Endothelial cell of umbilical vein (primary cell): Measurements from ENCODE around the gene AGBL4. TPM values are rescaled to one million over a fixed set of nuclear protein-coding genes. Genes with fewer than 3 reads are reported as not detected.

Experiments used
- BruUV-seq: library from RNA; stranded (reverse); fragments of 400-500 nt; replicated peaks from 2 replicates; lab custom pipeline; 2021; lab: Mats Ljungman, UMichigan
- CTCF ChIA-PET: fragments of 300-600, 350-600 bp; sonication (Branson Sonifier 250); formaldehyde crosslinking; loops from one replicate; lab custom pipeline; 2021; ENCODE audit warnings: antibody characterized with exemption, inconsistent platforms; lab: Charles Lee
- POLR2A ChIA-PET: fragments of 300-600, 350-600 bp; sonication (Branson Sonifier 250); formaldehyde crosslinking; loops from one replicate; lab custom pipeline; 2021; ENCODE audit warnings: antibody characterized with exemption, inconsistent platforms; lab: Charles Lee
- DNase-seq: peaks from one replicate; pipeline ENCODE4 v3.0.0-alpha.2; 2011; ENCODE audit warnings: low read depth, low spot score
- FAIRE-seq: peaks from 2 replicates; lab custom pipeline; 2011; peaks lifted over from hg19 to GRCh38; lab: Jason Lieb, UNC
- H2AFZ ChIP-seq: 2 replicates; pipeline ENCODE4 v1.6.0; 2012; ENCODE audit warnings: low read depth, low read length, control low read depth, inconsistent platforms
- H3K27ac ChIP-seq: 2 replicates; pipeline ENCODE4 v1.5.1; 2011; ENCODE audit warnings: low read depth, mild to moderate bottlenecking, control low read depth, low read length, moderate library complexity; ENCODE audit not compliant: insufficient read depth
- H3K27me3 ChIP-seq, 2 experiments: 2 replicates each; pipeline versions ENCODE4 v1.6.0 to v1.6.1; 2011; ENCODE audit warnings: low read length in 2 of 2, mixed read lengths in 1 of 2; ENCODE audit not compliant: control insufficient read depth in 2 of 2, insufficient read depth in 2 of 2
- H3K36me3 ChIP-seq, 2 experiments: 2 replicates in 1 of 2; 3 replicates in 1 of 2; pipeline ENCODE4 v1.5.1; 2011; ENCODE audit warnings: low read length in 2 of 2, mild to moderate bottlenecking in 1 of 2, moderate library complexity in 1 of 2; ENCODE audit not compliant: control insufficient read depth in 2 of 2, insufficient read depth in 2 of 2; ENCODE audit errors: extremely low read depth in 1 of 2
- H3K4me1 ChIP-seq: 3 replicates; pipeline ENCODE4 v1.5.1; 2011; ENCODE audit warnings: mild to moderate bottlenecking, low read length; ENCODE audit not compliant: control insufficient read depth, insufficient read depth; ENCODE audit errors: extremely low read depth
- H3K4me2 ChIP-seq: 2 replicates; pipeline ENCODE4 v1.6.1; 2011; ENCODE audit warnings: low read length, control low read depth, mixed read lengths; ENCODE audit not compliant: insufficient read depth
- H3K4me3 ChIP-seq, 3 experiments: fragments of 200-600 bp in 1 of 3; sonication (generic), shearing (Covaris generic) in 1 of 3; replicated peaks in 1 of 3; 2 replicates each; pipeline ENCODE4 v1.5.1; 2011 to 2016; ENCODE audit warnings: control low read depth in 3 of 3, low read length in 3 of 3, mild to moderate bottlenecking in 2 of 3, inconsistent platforms in 1 of 3, low read depth in 1 of 3, moderate library complexity in 1 of 3; ENCODE audit not compliant: insufficient read depth in 1 of 3
- H3K79me2 ChIP-seq: 2 replicates; pipeline ENCODE4 v1.6.0; 2012; ENCODE audit warnings: low read length, inconsistent platforms; ENCODE audit not compliant: control insufficient read depth, insufficient read depth
- H3K9ac ChIP-seq: replicated peaks from 2 replicates; pipeline ENCODE3; 2011; ENCODE audit warnings: low read length, control low read depth; ENCODE audit not compliant: insufficient read depth; ENCODE audit errors: extremely low read depth
- H3K9me1 ChIP-seq: replicated peaks from 3 replicates; pipeline ENCODE4 v1.6.0; 2011; ENCODE audit warnings: mild to moderate bottlenecking, low read length; ENCODE audit not compliant: control insufficient read depth, insufficient read depth; ENCODE audit errors: extremely low read depth
- H3K9me3 ChIP-seq: replicated peaks from 2 replicates; pipeline ENCODE4 v1.5.1; 2012; ENCODE audit warnings: low read length, inconsistent platforms; ENCODE audit not compliant: control insufficient read depth, insufficient read depth
- H4K20me1 ChIP-seq: replicated peaks from 2 replicates; pipeline ENCODE3; 2011; ENCODE audit warnings: mild to moderate bottlenecking, low read length; ENCODE audit not compliant: control insufficient read depth, insufficient read depth; ENCODE audit errors: extremely low read depth
- EZH2 ChIP-seq: IDR thresholded peaks from 2 replicates; pipeline ENCODE4 v1.6.1; 2012; ENCODE audit warnings: borderline replicate concordance, low read depth, mild to moderate bottlenecking, moderate library complexity, low read length, inconsistent platforms; ENCODE audit not compliant: severe bottlenecking
- FOS ChIP-seq: IDR thresholded peaks from 2 replicates; pipeline ENCODE4 v1.6.1; 2011; ENCODE audit warnings: mild to moderate bottlenecking, low read length, moderate library complexity, borderline replicate concordance; ENCODE audit not compliant: insufficient read depth
- GATA2 ChIP-seq: IDR thresholded peaks from 2 replicates; pipeline ENCODE4 v1.7.0; 2011; ENCODE audit warnings: low read depth, mild to moderate bottlenecking, moderate library complexity, mixed read lengths, low read length; ENCODE audit not compliant: insufficient read length, insufficient read depth
- JUN ChIP-seq: IDR thresholded peaks from 2 replicates; pipeline ENCODE4 v1.6.1; 2011; ENCODE audit warnings: borderline replicate concordance, low read depth; ENCODE audit not compliant: insufficient read length, insufficient read depth
- MAX ChIP-seq: IDR thresholded peaks from 2 replicates; pipeline ENCODE4 v1.6.1; 2011; ENCODE audit not compliant: insufficient read depth, insufficient read length
- MYC ChIP-seq: IDR thresholded peaks from one replicate; pipeline ENCODE4 v1.6.1; 2011; ENCODE audit warnings: mild to moderate bottlenecking, low read depth, low read length
- POLR2A ChIP-seq: IDR thresholded peaks from 2 replicates; pipeline ENCODE4 v1.6.1; 2012; ENCODE audit warnings: low read depth, mild to moderate bottlenecking, control low read depth, low read length
- POLR2AphosphoS5 ChIP-seq: IDR thresholded peaks from 2 replicates; pipeline ENCODE4 v1.6.1; 2012; ENCODE audit warnings: low read depth, mild to moderate bottlenecking, control low read depth, low read length, moderate library complexity; ENCODE audit not compliant: insufficient read depth
- dilution Hi-C: fragments of 300-500 bp; cut with MboI; formaldehyde crosslinking; loops from one replicate; pipeline ENCODE4 v1.15.0; 2019; ENCODE audit warnings: low sequenced_read_pairs; ENCODE audit not compliant: extremely low pct_ligation_motif_present
- intact Hi-C: fragments of 100-400 bp; cut with micrococcal nuclease; formaldehyde crosslinking; loops from one replicate; pipeline ENCODE4 v1.10.0; 2022
- polyA plus RNA-seq, 4 experiments: library from polyadenylated mRNA; depleted of rRNA in 3 of 4; stranded (reverse) in 3 of 4; unstranded in 1 of 4; fragments of >200 nt; gene quantifications; 2 replicates each; pipeline versions ENCODE4 v1.2.1 to v1.2.3, GENCODE V29; 2011 to 2012; ENCODE audit warnings: missing spikeins in 1 of 4
- total RNA-seq: library from RNA; stranded (reverse); gene quantifications from 2 replicates; pipeline ENCODE4 v1.2.3, GENCODE V29; 2021
- TF ChIP-seq, protein P1 (sequence below), 2 donors: IDR thresholded peaks; 1 replicate in 1 of 2; 2 replicates in 1 of 2; pipeline ENCODE4 v1.5.1; 2011; ENCODE audit warnings: low read length in 2 of 2, mild to moderate bottlenecking in 2 of 2, moderate library complexity in 2 of 2, control low read depth in 1 of 2, inconsistent platforms in 1 of 2, low read depth in 1 of 2; ENCODE audit not compliant: insufficient read depth in 1 of 2; ENCODE audit errors: extremely low read depth in 1 of 2

The AGBL4 gene
- total and polyA plus RNA-seq, 2 donors (not counting 3 experiments of a cell fraction or from before 2014, with no cell fraction given): not detected

DNA sequence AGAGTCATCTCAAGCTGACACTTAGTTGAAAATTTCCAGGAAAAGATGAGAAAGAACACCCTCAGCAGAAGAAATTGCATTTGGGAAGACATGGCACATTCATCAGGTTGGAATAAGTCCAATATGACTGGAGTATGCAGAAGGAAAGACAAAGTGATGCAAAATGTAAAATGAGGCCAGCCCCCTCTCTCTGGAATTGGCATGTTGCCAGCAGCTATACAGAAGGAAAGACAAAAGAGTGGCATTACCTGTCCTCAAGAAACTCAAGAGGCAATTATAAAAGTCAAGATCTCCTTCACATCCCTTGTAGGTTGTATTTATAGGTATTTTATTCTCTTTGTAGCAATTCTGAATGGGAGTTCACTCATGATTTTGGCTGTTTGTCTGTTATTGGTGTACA is 426.3 kb downstream of the AGBL4 start:
- DNase-seq (no peak), FAIRE-seq (no peak)
- ChIA-PET POLR2A (no interaction called here), CTCF (no interaction called here)
- H3K9ac ChIP-seq: no peak overlapping the region
- no peaks in the 10 kb centered on the region for H3K9me3 ChIP-seq
- no peak overlapping the region for H3K4me2 ChIP-seq
- dilution Hi-C loops: no loop called here
- no peak overlapping the region for H3K4me3 ChIP-seq
- H3K36me3 ChIP-seq: no peaks in the 10 kb centered on the region
- H3K27ac ChIP-seq: no peak overlapping the region
- no peaks in the 10 kb centered on the region for H3K79me2 ChIP-seq
- H3K27me3 ChIP-seq: no peaks in the 10 kb centered on the region
- TF ChIP-seq GATA2: no peak
- TF ChIP-seq, protein P1, sequence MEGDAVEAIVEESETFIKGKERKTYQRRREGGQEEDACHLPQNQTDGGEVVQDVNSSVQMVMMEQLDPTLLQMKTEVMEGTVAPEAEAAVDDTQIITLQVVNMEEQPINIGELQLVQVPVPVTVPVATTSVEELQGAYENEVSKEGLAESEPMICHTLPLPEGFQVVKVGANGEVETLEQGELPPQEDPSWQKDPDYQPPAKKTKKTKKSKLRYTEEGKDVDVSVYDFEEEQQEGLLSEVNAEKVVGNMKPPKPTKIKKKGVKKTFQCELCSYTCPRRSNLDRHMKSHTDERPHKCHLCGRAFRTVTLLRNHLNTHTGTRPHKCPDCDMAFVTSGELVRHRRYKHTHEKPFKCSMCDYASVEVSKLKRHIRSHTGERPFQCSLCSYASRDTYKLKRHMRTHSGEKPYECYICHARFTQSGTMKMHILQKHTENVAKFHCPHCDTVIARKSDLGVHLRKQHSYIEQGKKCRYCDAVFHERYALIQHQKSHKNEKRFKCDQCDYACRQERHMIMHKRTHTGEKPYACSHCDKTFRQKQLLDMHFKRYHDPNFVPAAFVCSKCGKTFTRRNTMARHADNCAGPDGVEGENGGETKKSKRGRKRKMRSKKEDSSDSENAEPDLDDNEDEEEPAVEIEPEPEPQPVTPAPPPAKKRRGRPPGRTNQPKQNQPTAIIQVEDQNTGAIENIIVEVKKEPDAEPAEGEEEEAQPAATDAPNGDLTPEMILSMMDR (IDR thresholded peaks at IDR 0.05; ENCODE audit: extremely low read depth in 1 of 2, insufficient read depth in 1 of 2, low read depth in 1 of 2, low read length in 2 of 2): no peak
- no peak for TF ChIP-seq POLR2A
- TF ChIP-seq JUN: no peak
- no peak for TF ChIP-seq POLR2AphosphoS5
- TF ChIP-seq EZH2: no peak
- no peak for TF ChIP-seq FOS
- no peak for TF ChIP-seq MYC
- no peak for TF ChIP-seq MAX
- intact Hi-C loops: no loop called here
- no TSS peak for BruUV-seq
- no peaks in the 10 kb centered on the region for H3K9me1 ChIP-seq
- no peak overlapping the region for H2AFZ ChIP-seq
- H4K20me1 ChIP-seq: no peaks in the 10 kb centered on the region
- no peaks in the 10 kb centered on the region for H3K4me1 ChIP-seq
